HG02970 (cell line): ENCODE data around the gene JAM2.
"Not testable (repeated sequence)": the region's sequence is repeated elsewhere in the genome, so short reads cannot be mapped to it uniquely, and the experiment has no call there.

Experiments used
- ATAC-seq: cut with Tn5 transposase; IDR thresholded peaks from one replicate; pipeline ENCODE4 v1.9.1; 2021; ENCODE audit warnings: mild to moderate bottlenecking, moderate library complexity, moderate number of reproducible peaks; ENCODE audit not compliant: unreplicated experiment, low FRiP score

JAM2 gene, protein sequence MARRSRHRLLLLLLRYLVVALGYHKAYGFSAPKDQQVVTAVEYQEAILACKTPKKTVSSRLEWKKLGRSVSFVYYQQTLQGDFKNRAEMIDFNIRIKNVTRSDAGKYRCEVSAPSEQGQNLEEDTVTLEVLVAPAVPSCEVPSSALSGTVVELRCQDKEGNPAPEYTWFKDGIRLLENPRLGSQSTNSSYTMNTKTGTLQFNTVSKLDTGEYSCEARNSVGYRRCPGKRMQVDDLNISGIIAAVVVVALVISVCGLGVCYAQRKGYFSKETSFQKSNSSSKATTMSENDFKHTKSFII

DNA sequence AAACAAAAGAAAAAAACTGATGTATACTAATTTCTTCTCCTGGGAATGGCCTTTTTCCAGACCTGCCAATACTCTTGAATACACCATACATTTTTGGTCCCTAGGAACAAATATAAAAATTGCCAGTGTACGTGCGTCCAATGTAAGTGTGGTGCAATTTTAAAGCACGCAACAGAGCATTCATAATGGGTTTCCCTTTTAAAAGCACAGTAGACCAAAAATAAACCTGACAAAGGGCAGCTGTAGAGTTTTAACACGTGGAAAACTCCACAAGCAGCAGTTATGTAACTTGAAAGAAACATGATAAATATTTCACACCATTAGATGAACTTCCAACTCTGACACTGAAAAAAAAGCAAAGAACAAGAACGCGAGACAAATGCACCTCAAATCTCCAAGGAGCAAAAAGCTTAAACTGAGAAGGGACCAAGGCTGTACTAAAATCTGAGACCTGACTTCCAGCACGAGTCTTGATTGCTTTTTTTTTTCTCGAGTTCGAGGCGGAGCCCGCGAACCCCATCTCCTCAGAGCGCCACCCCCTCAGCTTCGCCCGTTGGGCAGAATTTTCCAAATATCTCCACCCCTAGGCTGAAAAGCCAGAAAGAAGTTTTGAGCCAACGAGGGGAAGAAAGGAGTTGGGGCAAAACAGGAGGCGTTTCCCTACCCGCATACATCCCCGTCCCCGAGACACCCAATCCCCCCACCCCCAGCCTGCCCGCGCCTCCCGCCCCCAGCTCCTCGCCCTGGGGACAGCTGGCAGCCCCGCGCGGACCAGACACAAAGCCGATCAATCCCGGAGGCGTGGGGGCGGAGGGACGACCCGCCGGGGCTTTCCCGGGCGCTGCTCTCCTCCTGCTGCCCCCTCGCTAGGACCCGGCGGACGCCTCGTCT lies at the start of gene JAM2:
Gene JAM2, plus strand, starts transcription at position 599 of the 891 bp plus-strand sequence. CDS start 564 bp downstream, outside the sequence.
- peak; percentile 36 for ATAC-seq

DNA sequence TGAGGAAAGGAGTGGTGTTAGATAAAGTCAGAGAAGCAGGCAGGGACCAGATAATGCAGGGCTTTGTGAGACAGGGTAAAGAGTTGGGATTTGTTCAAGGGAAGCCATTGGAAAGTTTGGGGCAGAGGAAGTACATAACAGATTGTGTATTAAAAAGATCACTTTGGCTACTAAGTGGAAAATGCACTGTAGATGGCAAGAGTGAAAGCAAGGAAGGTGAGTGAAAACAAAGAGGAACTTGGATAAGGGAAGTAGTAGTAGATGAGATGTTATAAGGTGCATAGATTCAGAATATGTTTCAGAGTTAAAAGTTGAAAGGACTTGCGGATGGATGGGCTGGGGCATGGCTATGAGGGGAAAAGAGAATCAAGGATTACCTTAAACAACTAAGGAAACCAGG lies 49.2 kb upstream of the JAM2 start:
- no peak for ATAC-seq

DNA sequence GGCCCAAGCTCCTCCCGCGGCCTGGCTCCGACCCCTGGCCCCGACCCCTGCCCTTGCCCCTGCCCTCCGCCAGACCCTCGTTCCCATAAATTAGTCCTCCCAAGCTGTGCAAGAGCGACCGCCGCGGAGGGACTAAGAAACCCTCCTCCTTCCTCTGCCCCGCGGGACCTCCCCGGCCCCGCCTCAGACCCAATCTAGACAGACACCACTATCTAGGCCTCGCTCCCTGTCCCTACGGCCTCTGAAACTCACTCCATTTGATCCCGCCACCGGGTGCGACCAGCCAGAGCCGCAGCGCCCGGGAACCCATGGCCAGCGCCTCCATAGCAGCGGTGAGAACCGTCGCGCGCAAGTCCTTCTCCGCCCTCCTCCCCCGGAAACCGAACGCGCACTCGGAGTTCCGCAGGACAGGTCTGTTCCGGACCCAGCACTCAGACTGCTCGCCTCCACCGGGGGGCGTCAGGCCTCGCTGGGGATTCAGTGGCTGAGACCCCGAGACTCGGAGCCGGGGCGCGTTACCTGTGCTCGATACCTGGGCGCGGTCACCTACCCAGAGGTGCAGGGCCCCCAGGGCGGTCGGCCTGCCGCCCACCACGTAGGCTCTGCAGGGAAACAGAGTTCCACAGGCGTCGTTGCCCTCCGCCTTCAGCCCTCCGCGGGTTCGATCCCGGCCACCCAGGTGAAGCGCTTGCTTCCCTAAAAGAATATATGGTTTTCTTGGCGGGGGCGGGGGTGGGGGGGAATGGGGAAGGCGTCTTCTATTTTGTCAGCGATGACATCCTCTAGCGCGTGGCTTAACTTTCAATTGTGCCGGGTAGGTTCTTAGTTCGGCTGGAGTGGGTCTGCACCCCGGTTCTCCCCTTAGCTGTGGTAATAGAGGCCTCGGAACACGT lies 31.7 kb upstream of the JAM2 start, which contains the start of gene MRPL39:
Gene MRPL39, minus strand, starts transcription at position 331 of the 893 bp plus-strand sequence. Its CDS starts 6 bp downstream, at position 325.
- peak; percentile 95 for ATAC-seq

DNA sequence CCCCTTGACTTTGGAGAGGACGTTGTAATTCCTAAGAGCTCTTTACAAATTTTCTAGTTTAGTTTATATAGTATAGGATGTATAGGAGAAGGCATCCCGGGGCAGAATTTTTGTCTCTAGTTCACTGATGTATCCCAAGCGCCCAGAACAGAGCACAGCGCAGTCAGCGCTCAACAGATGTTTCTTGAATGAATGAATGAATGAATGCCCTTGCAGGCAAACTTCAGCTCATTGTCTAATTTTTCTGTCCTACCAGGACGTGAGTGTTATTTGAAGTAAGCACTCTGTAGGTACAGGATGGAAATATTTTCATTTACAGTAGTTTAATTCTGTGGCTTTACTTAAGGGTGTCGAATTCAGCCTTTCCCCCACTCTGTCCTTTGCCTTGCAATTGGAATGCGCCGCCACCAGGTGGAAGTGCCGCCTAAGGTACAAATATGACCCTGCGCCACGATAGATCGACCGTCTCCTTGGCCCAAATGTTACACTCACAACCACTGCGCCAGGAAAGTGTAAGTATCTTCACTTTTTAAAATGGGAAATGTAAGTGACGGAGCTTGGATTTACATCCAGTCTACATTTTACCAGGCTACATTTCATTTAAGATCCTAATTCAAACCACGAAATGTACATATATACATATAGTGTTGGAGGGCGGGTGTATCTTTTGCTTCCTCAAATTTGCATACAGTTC lies 30.9 kb upstream of the JAM2 start:
- ATAC-seq: peak; percentile 66

DNA sequence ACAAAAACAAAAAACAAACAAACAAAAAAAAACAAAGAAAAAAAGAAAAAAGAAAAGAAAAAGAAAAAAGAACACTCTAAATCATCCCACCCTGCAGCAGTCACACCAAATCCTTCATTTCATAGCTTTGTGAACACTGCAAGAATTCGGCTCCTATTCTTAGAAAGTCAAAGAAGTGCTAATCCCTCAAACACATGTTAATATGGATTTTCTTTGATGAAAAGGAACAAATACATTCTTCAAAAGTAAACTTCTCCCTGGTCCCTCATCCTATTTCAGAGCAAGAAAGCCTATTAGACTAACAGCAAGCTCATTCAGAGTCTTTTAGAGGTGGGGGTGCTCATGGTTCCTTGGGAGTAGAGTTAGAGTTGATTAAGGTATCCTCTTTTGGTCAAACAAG lies 24.6 kb upstream of the JAM2 start:
- no peak for ATAC-seq

DNA sequence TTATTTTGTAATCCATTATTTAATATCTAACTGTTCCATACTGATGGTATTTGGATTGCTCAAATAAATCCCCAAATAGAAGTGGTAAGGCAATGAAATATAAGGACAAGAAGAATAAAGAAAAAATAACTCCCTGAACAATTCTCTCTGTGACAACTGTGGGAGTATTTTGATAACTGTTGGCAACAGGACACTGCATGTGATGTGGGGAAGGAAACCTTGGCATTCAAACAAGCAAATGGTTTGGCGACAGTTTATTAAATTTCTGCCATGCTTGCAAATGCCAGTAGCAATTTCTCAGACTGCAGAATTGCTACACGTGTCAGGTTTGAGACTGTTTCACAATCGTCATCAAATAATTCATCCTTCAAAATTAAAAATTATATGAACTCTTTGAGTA lies 23.2 kb upstream of the JAM2 start:
- ATAC-seq: no peak

DNA sequence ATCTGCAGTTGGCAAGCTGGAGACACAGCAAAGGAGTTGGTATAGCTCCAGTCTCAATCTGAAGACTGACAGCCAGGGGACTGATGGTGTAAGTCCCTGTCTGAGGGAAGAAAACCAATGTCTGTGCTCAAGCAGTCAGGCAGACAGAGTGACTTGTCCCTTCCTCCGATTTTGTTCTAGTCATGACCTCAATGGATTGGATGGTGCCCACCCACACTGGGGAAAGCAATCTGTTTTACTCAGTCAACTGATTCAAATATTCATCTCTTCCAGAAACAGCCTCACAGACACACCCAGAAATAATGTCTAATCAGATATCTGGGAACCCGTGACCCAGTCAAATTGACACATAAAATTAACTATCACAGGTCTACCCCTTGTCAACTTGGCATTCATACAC lies 19.9 kb upstream of the JAM2 start:
- no peak for ATAC-seq

DNA sequence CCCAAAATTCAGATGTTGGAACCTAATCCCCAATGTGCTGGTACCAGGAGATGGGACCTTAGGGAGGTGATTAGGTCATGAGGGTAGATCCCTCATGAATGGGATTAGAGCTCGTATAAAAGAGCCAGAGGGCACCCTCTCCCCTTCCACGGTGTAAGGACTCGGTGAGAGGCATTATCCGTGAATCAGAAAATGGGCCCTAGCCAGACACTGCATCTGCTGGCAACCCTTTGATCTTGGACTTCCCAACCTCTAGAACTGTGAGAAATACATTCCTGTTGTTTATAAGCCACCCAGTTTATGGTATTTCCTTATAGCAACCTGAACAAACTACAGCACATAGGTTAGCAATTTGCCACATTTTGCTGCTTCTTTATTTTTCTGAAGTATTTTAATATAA lies 14.5 kb upstream of the JAM2 start:
- no peak for ATAC-seq

DNA sequence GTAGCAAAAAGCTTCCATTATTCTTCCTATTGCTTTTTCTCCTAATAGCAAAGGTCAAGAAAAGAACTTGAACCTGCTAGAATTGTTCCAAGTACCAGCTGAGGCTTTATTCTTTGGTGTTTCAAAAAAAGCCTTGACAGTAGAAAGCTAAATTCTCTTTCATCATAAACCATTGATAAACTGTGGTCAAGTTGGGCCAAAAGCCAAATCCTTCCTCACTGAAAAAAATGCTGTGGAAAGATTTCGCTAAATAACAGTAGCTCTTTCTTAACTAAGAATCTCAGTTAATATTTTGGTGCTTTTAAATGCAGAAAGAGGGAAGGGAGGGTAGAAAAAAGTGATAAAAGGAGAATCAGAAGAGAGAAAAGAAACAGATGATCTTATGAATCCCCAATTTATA lies 14.0 kb upstream of the JAM2 start:
- ATAC-seq: no peak

DNA sequence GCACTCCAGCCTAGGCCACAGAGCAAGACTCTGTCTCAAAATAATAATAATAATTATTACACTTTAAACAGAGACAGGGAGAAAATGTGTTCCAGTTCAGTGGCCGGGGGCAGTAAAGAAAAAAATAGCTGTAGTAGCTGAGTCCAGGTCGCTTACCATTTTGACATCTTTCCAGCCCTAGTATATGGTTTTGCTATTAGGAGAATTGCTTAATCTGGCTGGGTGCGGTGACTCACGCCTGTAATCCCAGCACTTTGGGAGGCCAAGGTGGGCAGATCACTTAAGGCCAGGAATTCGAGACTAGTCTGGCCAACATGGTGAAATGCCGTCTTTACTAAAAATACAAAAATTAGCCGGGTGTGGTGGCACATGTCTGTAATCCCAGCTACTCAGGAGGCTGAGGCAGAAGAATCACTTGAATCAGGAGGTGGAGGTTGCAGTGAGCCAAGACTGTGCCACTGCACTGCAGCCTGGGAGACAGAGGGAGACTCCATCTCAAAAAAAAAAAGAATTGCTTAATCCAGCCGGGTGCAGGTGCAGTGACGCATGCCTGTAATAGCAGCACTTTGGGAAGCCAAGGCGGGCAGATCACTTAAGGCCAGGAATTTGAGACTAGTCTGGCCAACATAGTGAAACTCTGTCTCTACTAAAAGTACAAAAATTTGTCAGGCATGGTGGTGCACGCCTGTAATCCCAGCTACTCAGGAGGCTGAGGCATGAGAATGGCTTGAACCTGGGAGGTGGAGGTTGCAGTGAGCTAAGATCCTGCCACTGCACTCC lies 13.1 kb upstream of the JAM2 start:
- ATAC-seq: not testable (repeated sequence)

DNA sequence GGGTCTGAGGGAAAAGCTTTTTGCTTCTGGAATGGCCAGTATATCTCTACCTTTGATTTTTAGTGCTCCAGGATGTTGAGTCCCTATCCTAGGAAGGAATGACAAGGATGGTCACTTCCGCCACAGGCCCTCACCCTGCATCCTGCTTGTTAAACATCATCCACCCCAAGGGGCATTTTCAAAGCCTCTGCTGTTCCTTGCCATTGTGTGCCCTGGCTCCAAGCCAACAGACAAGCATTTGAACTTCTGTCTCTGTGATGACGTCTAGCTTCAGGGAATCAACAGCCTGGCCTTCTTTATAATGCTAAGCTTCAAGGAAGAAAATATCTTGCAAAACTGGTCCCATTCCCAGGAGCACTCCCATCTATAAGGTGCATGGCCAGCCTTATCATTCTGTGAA lies 12.3 kb upstream of the JAM2 start:
- no peak for ATAC-seq

DNA sequence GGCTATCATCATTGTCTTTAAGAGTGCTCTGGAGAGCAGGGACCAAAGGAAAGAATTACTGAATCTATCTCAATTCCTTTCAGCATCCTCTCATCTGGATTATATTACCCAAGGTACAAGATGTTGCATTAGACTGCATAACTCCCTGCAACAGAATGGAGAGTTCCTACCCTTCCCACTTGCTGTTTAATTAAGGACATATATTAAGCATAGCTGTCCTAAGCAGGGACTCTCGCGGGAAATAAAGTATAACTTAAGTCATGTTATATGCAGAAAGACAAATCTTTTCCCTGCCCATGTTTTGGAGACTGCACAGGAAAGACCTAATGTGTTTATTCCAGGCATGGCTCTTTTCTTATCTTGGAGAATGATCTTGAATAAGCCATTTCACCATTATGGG lies 6.8 kb upstream of the JAM2 start:
- no peak for ATAC-seq

DNA sequence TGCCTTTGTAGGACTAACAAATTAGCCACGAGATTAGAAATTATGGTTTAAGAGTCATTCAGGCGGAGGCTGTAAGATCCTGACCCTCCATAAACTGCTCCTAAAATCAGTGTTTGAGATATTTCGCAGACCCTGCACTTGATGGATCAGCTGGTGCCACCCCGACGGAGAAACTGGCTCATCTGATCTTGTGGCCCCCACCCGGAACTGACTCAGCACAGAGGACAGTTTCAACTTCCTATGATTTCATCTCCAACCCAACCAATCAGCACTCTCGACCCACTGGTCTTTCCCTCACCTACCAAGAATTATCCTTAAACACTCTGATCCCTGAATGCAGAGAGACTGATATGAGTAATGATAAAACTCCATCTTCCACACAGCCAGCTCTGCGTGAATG lies 3.7 kb upstream of the JAM2 start:
- ATAC-seq: no peak

DNA sequence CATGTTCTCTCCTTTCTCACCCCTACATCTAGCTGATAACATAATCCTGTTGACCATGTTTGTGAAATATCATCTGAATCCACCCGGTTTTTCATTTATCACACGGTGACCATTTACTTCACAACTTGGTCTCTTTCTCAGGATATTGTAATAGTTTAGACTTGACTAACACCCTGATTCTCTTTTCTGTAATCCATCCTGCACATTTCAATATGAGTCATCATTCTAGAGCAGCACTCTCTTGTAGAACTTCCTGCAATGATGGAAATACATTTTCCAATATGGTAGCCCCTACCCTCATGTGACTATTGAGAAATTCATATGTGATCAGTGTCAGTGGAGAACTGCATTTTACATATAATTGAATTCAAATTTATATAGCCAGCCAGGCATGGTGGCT lies 2.3 kb upstream of the JAM2 start:
- ATAC-seq: no peak

DNA sequence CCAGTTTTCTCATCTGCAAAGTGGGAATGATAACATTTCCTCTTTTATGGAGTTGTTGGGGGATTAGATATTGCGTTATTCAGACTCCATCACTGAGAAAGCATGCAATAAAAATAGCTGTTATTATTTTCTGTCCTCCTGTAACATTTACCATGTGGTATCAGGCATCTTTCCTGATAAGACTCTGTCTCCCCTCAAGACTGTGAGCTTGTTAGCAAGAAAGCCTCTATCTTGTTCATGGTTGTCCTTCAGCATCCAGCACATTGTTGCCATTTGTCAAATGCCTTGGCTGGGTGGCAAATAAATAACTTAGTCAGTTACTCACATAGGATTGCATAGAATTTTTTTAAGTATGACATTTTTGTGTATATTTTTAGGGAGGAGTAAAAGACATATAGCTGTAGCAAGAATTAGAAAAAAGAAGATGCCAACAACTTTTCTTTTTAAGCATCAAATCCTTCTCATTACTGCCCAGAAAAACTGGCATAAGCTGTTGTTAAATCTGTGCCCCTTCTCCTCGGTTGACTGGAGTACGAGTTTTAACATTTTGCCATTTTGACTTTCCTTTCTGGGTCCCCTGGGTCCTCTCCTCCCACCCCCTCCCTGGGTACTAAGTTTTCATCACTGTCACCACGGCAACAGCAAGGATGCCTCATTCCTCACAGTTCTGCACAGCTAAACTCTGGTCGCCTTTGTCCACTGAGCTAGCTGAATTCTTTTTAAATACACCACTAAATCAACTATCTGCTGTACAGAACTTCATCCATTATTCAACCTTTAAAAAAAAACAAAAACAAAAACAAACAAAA lies 1.0 kb upstream of the JAM2 start:
- no peak for ATAC-seq

DNA sequence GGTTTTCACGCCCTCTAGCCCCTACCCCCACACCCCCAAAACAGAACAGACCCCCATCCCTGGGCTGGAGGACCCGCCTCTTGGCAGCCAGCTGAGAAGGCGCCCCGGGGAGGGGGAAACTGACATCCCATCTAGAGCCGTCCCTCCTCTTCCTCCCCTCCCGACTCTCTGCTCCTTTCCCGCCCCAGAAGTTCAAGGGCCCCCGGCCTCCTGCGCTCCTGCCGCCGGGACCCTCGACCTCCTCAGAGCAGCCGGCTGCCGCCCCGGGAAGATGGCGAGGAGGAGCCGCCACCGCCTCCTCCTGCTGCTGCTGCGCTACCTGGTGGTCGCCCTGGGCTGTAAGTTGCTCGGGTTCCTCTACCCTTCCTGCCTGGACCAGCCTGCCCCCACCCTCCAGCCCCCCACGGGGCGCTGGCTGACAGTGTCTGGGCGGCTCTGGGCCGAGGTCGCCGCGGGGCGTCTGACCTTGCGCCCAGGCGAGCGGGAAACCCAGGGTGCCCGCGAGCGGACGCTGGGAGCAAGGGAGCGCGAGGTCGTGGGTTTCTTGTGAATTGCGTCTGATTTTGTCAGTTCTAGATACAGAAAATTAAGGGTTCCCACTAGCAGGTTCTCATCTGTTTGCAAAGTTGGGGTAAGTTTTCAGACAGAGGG lies 618 bp downstream of the JAM2 start:
- peak; percentile 54 for ATAC-seq

DNA sequence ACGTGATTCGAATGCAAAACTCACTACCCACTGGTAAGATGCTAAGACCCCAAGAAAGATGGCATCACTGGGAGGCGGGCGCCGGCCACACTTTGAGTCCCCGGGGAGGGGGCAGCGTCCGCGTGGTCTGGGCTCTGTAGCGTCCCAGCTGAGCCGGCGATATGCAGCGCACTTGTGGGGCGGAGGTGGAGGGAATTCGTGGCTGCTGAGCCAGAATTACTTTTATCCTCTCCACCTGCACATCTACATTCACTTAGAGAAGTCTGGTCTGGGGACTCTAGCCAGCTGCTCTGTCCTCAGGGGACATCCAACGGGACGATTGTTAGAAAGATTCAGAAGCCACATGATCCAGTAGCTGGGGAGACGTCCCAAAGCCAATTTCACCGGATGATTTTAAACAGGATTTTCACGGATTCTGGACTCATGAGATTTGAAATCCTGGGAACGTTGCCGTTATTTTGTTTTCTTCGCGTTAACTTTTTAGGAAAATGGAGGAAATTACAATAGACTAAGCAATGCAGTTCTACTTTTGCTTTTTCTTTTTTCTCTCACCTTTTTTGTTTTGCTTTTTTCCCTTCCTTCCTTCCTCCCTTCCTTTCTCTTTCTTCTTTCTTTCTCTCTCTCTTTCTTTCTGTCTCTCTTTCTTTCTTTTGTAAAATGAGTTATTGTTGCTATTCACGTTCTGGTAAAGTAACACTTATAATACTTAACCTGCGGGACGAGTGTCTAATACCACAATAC lies 1.3 kb downstream of the JAM2 start:
- no peak for ATAC-seq
